Stomach (tissue), 19 donors: ENCODE measurements around the gene KRTAP10-9. TPM values are rescaled to one million over a fixed set of nuclear protein-coding genes. Genes with fewer than 3 reads are reported as not detected.
"Not testable (repeated sequence)": the region's sequence is repeated elsewhere in the genome, so short reads cannot be mapped to it uniquely, and the experiment has no call there.

Source experiments
- DNase-seq, 2 donors: peaks; one replicate each; pipeline versions ENCODE4 v3.0.0 to v3.0.0-alpha.2; 2013 to 2019
- H3K27ac ChIP-seq, 5 donors: fragments of 200-600 bp in 4 of 5; sonication (generic) in 4 of 5; one replicate each; pipeline ENCODE4 v1.5.1; 2013 to 2019; ENCODE audit warnings: mild to moderate bottlenecking in 1 of 5, moderate library complexity in 1 of 5
- H3K27me3 ChIP-seq, 3 donors: fragments of 200-600 bp; sonication (generic); one replicate each; pipeline ENCODE4 v1.5.1; 2017 to 2019; ENCODE audit warnings: mixed run types in 1 of 3
- H3K36me3 ChIP-seq, 4 donors: fragments of 200-600 bp; sonication (generic); 1 replicate in 3 of 4; 2 replicates in 1 of 4; pipeline ENCODE4 v1.5.1; 2016 to 2019
- H3K4me1 ChIP-seq, 4 donors: fragments of 200-600 bp; sonication (generic); one replicate each; pipeline ENCODE4 v1.5.1; 2016 to 2019
- H3K4me3 ChIP-seq, 4 donors: fragments of 200-600 bp; sonication (generic) in 3 of 4; one replicate each; pipeline ENCODE4 v1.5.1; 2016 to 2019; ENCODE audit warnings: mild to moderate bottlenecking in 1 of 4
- H3K9me3 ChIP-seq, 4 donors: fragments of 200-600 bp; sonication (generic); one replicate each; pipeline ENCODE4 v1.5.1; 2016 to 2019
- CTCF ChIP-seq, 7 experiments: fragments of 450-650 bp in 4 of 7; fragments of 200-600 bp in 3 of 7; sonication (generic) in 3 of 7; IDR thresholded peaks; one replicate each; pipeline ENCODE4 v1.5.1; 2016 to 2019; ENCODE audit warnings: antibody characterized with exemption in 7 of 7, control low read depth in 2 of 7, mild to moderate bottlenecking in 1 of 7
- EP300 ChIP-seq: sonication (generic); formaldehyde crosslinking; IDR thresholded peaks from one replicate; pipeline ENCODE4 v1.6.1; 2017; ENCODE audit warnings: antibody characterized with exemption
- POLR2A ChIP-seq, 4 donors: fragments of 450-650 bp; IDR thresholded peaks; one replicate each; pipeline ENCODE4 v1.6.1; 2016; ENCODE audit warnings: antibody characterized with exemption in 4 of 4, control low read depth in 2 of 4, mild to moderate bottlenecking in 1 of 4, moderate library complexity in 1 of 4
- POLR2AphosphoS5 ChIP-seq, 3 donors: sonication (generic); formaldehyde crosslinking; IDR thresholded peaks; one replicate each; pipeline ENCODE4 v1.6.1; 2016; ENCODE audit warnings: antibody characterized with exemption in 3 of 3
- WGBS, 5 donors: extraction: QIAGEN DNeasy Blood & Tissue Kit in 3 of 5; methylation state at CpG; one replicate each; pipeline versions ENCODE4 v1.1.5 to v1.1.7; 2013 to 2018; 5-methylcytosine and 5-hydroxymethylcytosine counted together
- intact Hi-C: fragments of 100-400 bp; cut with DNase I; formaldehyde crosslinking; loops from one replicate; pipeline ENCODE4 v1.15.1; 2023; ENCODE audit warnings: low total_unique reads
- long read RNA-seq, 10 donors: transcript quantifications; one replicate each; lab custom pipeline, GENCODE V29; 2026
- polyA plus RNA-seq, 3 donors: library from polyadenylated mRNA; stranded (reverse); fragments of 200-250 nt; gene quantifications; one replicate each; pipeline ENCODE4 v1.2.3, GENCODE V29; 2013
- total RNA-seq, 5 donors: library from RNA; depleted of rRNA; stranded (reverse); fragments of >200 nt; gene quantifications; one replicate each; pipeline versions ENCODE4 v1.1.0 to v1.2.3, GENCODE V29; 2014 to 2016
- donor health status: healthy with polysubstance abuse.
- donor health status: Bipolar disorder and iron deficiency.
- donor health status: healthy.

Gene KRTAP10-9
- not detected for total RNA-seq
- not detected for polyA plus RNA-seq
- long read RNA-seq, donor 1: 0 reads
- long read RNA-seq, donor 2: 0 reads
- long read RNA-seq, donor 3: 0 reads
- long read RNA-seq, donor 4: 0 reads
- long read RNA-seq, donor 5: 0 reads
- long read RNA-seq, donor 6: 0 reads
- long read RNA-seq, donor 7: 0 reads
- long read RNA-seq, donor 8: 0 reads
- long read RNA-seq, donor 9: 0 reads
- long read RNA-seq, donor 10: 0 reads

GRCh38 chr21:44626673-44627143, at the start of gene KRTAP10-9:
Gene KRTAP10-9, plus strand, starts transcription at chr21:44627093. Its CDS starts 79 bp downstream, at chr21:44627172.
- no peaks in the 10 kb centered on the region for H3K4me1 ChIP-seq
- no peaks in the 10 kb centered on the region for H3K36me3 ChIP-seq
- no peak within 1 kb of the TSS for H3K27ac ChIP-seq
- DNase-seq: no peak
- H3K27me3 ChIP-seq: peaks cover 0 to 34% (median 19%) of the 10 kb centered on the region in 3 donors
- 42 to 67% (median 49%) methylated on average over 5 to 7 of the region's 7 CpGs for WGBS, 5 donors
- no peak within 1 kb of the TSS for H3K4me3 ChIP-seq
- TF ChIP-seq POLR2A (IDR thresholded peaks at IDR 0.05) (no peak), POLR2AphosphoS5 (IDR thresholded peaks at IDR 0.05) (no peak), EP300 (no peak), CTCF (IDR thresholded peaks at IDR 0.05) (no peak)
- peaks cover 0 to 51% (median 41%) of the 10 kb centered on the region in 4 donors for H3K9me3 ChIP-seq
- intact Hi-C loops: no loop called here

GRCh38 chr21:44578371-44579055, 48.4 kb upstream of the KRTAP10-9 start:
- 90 to 95% (median 93%) methylated on average over 16 to 17 of the region's 17 CpGs for WGBS, 5 donors
- Histone ChIP-seq H3K4me1 (peaks cover 0 to 14% (median 10%) of the 10 kb centered on the region in 4 donors), H3K9me3 (peaks cover 0 to 46% (median 34%) of the 10 kb centered on the region in 4 donors), H3K36me3 (no peaks in the 10 kb centered on the region), H3K27me3 (peaks cover 0 to 44% (median 5%) of the 10 kb centered on the region in 3 donors), H3K4me3 (no peak overlapping the region), H3K27ac (no peak overlapping the region)
- no peak for DNase-seq
- TF ChIP-seq POLR2AphosphoS5 (IDR thresholded peaks at IDR 0.05): no peak
- intact Hi-C loops: no loop called here

GRCh38 chr21:44579056-44579832, 47.6 kb upstream of the KRTAP10-9 start:
- Histone ChIP-seq H3K9me3 (peaks cover 0 to 46% (median 34%) of the 10 kb centered on the region in 4 donors), H3K4me1 (peaks cover 0 to 9% (median 7%) of the 10 kb centered on the region in 4 donors), H3K27ac (no peak overlapping the region), H3K27me3 (peaks cover 0 to 44% (median 0%) of the 10 kb centered on the region in 3 donors), H3K36me3 (no peaks in the 10 kb centered on the region), H3K4me3 (no peak overlapping the region)
- intact Hi-C loops: no loop called here
- no peak for DNase-seq
- 70 to 78% (median 74%) methylated on average over 4 to 22 of the region's 22 CpGs for WGBS, 5 donors
- no peak for TF ChIP-seq CTCF (IDR thresholded peaks at IDR 0.05)
- TF ChIP-seq EP300: no peak
- TF ChIP-seq POLR2A (IDR thresholded peaks at IDR 0.05): no peak
- TF ChIP-seq POLR2AphosphoS5 (IDR thresholded peaks at IDR 0.05): no peak

GRCh38 chr21:44579833-44580144, 47.1 kb upstream of the KRTAP10-9 start:
- Histone ChIP-seq H3K36me3 (no peaks in the 10 kb centered on the region), H3K9me3 (peaks cover 0 to 46% (median 34%) of the 10 kb centered on the region in 4 donors), H3K4me1 (peaks cover 0 to 4% (median 2%) of the 10 kb centered on the region in 4 donors), H3K27ac (no peak overlapping the region), H3K4me3 (no peak overlapping the region), H3K27me3 (peaks cover 0 to 44% (median 0%) of the 10 kb centered on the region in 3 donors)
- WGBS, 5 donors: 65 to 81% (median 67%) methylated on average over 7 of the region's 7 CpGs
- no peak for TF ChIP-seq EP300
- no peak for TF ChIP-seq POLR2A (IDR thresholded peaks at IDR 0.05)
- no peak for TF ChIP-seq CTCF (IDR thresholded peaks at IDR 0.05)
- TF ChIP-seq POLR2AphosphoS5 (IDR thresholded peaks at IDR 0.05): no peak
- no peak for DNase-seq
- intact Hi-C loops: no loop called here

GRCh38 chr21:44580231-44580821, 46.6 kb upstream of the KRTAP10-9 start, which contains the start of gene KRTAP10-5:
Gene KRTAP10-5, minus strand, starts transcription at chr21:44580604. Its CDS starts 26 bp downstream, at chr21:44580578.
- peaks cover 0 to 46% (median 34%) of the 10 kb centered on the region in 4 donors for H3K9me3 ChIP-seq
- WGBS, 5 donors: 32 to 45% (median 37%) methylated on average over 12 to 19 of the region's 19 CpGs
- H3K4me3 ChIP-seq, H3K27ac ChIP-seq, H3K36me3 ChIP-seq, intact Hi-C loops, H3K4me1 ChIP-seq, DNase-seq: not testable (repeated sequence)
- peaks cover 0 to 42% (median 0%) of the 10 kb centered on the region in 3 donors for H3K27me3 ChIP-seq
